NCI-H345 treated with DMSO at 0.1 percent for 48 hours (cell line): ENCODE measurements around the gene FANCC.

Experiments
- DNase-seq: peaks from one replicate; lab custom pipeline; 2025; ENCODE audit not compliant: unreplicated experiment; lab: John Stamatoyannopoulos, UW

Gene FANCC

DNA sequence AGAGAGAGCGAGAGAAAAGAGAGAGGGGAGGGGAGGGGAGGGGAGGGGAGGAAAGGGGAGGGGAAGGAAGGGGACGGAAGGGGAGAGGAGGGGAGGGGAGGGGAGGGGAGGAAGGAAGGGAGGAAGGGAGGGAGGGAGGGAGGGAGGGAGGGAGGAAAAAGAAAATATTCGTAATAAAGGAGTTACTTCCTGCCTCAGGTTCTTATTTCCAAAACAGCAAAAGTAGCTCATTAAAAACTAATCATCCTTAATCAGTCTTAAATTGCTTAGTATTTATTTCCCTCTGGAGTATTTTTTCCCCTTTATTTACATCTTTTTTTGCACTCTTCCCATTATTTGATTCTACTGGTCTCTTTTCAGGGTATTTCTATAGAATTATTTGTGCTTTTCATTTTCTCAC is 162.3 kb downstream of the FANCC start:
- DNase-seq: no peak

DNA sequence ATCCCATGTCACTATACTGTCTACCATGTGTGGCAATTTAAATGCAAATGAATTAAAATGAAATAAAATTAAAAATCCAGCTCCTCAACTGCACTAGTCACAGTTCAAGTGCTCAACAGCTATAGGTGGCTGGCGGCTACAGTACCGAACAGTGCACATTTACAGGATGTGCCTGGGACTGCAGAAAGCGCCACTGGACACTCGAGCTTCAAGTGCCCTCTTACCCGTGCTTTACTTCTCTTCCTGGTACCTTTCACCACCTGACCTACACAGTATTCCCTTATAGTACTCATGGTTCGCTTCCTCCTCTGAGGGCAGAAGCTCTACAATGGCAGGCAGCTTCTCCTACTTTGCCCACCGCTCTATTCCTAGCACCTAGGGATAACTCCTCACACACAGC is 166.6 kb downstream of the FANCC start:
- no peak for DNase-seq

DNA sequence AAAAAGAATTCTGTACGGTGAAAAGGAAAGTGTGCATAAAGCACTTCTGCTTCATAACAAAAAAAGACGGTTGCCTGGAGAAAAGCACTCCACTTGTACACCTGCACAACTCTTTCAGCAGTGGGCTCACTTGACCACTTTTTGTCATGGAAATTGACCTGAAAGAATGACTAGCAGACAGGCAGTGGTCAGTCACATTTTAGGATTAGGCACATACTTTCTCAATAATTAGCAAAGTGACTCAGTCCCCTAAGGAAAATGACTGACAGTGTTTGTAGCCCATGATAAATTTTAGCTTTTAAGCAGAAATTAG is 169.3 kb downstream of the FANCC start:
- no peak for DNase-seq

DNA sequence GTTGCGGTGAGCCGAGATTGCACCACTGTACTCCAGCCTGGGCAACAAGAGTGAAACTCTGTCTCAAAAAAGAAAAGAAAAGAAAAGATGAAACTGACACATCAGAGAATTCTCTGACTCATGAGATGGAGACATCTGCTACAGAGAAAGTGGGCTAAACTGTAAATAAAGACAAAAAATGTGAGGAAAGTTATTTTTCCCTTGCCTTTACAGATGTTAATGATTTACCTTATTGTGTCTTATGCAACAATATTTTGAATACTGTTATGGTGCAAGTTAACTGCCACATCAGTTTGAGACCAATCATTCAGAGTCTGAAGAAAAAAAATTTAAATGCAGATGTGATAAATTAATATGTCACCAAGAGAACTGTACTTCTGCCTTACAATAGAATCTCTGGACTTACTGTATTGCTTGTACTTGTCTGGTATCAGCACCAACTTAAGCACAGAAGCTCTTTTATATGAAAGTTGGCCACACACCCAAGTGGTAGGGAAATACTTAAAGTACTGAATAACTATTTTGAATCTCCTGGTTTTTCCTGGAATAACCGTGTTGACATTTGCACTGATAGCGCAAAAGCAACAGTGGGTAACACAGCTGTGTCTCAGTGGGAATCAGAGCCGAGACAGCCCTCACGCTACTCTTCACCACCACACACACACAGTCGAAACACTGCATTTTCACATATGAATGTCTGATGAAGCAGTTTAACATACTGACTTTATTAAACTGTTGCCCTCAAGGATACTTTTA is 169.9 kb downstream of the FANCC start:
- DNase-seq: no peak

DNA sequence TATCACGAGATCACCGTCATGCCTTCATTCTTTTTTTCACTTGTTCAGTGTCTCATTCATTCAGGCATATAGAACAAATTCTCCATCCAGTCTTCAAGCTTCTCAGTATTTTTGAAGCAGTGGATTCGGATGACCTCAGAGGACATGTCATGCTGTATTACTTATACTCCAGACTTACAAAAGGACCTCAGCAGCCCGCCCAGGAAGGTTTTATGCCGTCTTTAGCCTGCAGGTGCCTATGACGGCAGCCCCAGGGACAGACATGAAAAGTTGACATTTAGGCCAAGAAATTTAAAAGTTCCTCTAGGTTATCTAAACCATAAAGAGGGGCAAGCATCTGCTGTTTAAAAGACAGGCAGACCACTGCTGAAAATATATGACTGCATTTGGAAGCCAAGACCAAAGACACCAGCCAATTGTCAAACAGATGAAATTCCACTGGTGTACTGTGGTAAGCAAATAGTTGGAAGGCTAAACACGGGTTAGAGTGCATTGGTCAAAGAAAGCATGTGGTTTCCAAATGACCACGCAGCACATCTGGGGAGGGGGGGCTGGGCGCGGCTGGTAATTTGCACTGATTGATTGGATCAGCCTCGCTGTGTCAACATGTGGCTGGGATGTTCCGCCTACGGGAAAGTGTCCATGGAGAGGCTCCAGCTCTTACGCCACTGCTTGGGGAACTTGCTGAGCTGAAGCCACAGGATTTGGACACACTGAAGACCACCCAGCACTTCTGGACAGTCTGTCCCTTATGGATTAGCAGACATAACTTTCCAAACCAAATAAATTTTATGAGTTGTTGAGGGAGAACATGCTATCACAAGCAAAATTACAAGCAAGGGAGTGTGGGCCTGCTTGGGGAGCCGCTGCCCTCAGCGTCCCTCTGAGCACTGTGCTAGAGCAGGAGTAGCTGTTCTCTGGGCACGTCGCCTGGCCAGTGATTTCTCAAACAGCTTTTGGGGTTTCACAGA is 173.6 kb downstream of the FANCC start:
- no peak for DNase-seq

DNA sequence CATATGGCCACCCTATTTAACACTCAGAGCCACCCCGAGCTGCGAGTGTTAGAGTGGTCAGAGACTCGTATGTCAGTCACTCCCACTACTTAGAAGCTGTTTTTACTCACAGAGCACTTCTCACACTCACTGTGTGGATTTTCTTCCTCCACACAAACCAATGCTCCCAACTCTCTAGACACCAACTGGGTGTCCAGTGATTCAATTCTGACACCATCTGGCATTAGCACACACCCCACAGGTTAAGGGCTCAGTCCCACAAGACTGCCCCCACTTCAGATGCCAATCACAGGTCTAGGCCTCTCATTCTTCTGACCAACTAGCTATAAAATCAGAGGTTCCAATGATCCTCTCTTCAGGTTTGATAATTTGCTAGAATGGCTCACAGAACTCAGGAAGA is 174.8 kb downstream of the FANCC start:
- DNase-seq: no peak

DNA sequence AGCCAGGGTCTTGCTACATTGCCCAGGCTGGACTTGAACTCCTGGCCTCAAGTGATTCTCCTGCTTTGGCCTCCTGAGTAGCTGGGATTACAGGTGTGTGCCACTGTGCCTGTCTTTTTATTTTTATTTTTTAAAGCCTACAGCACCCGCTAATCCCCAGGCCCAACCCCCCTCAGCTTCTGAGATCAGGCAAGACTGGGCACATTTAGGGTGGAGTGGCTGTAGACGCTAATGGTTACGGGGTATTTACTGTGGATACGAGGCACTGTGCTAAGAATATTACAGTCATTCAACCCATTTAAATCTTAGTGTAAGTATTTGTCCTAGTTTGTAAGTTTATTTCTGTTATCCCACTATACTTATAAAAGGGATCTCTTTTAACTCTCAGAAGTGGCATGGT is 175.2 kb downstream of the FANCC start:
- no peak for DNase-seq

DNA sequence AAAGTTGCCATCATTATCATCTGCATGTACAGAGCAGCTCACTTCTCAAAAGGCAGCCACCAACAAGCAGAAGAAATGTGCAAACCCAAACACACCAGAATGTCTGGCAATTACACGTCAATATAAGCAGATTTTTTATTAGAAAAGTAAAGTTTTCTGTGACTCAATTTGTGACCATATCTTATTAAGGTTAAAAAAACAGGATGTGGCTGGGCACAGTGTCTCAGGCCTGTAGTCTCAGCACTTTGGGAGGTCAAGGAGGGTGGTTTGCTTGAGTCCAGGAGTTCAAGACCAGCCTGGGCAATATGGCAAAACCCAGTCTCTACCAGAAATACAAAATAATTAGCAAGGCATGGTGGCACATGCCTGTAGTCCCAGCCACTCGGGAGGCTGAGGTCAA is 176.7 kb downstream of the FANCC start:
- DNase-seq: no peak

DNA sequence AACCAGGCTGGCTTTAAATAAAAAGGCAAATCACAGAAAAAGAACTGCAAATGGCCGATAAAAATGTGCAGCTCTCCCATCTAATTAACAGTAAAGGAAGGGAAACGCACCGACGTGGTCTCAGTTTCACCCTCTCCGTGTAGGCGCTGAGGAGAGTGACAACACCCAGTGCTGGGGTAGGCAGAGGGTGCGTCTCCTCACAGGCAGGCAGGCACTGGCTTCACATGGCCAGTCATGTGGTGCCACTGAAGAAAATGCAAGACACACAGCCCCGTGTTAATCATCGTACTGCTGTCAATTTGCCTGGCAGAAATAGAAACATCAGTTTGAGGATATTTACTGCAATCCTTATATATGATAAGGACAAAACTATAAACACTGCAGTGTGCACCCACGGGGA is 178.4 kb downstream of the FANCC start:
- DNase-seq: no peak

DNA sequence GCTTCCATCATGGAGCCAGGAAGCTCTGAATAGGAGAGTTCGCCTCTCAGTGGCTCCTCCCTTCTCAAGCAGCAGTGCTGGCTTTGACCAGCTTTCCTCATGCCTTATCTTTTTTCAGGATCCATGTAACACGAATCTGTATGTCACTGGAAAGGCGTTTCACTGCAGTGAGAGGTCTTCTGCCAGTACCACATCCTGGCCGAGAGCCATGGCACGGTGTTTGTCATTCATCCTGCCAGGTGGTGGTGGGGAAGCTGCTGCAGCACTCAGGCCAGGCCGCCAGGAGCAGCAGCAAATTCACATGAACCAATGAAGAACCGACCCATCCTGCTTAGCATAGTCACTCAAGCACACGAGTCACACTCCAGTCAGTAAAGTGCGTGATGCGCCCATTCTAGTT is 179.0 kb downstream of the FANCC start:
- peak; percentile 59 for DNase-seq

DNA sequence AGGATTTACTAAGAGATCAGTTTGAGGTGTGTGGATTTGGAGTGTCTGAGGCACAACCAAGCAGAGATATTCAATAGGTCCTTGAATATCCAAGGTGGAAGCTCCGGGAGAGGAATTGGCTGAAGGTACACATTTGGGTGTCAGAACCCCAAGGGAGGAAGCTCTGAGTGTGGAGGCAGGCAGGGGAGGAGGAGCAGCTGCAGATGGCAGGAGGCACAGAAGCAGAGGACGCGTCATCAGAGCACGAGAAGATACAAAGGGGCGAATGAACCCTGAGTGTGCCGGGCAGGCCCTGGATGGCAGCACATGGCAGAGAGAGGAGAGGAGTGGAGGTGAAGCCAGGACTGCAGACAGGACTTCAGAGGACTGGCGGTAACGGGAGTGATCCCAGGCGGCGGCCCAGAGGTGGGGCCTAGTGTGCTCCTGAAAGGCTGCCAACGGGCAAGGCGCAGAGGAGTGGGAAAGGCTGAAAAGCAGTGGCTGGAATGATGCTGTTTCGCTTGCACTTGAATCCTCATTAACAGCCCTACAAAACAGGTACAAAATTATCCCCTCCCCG is 179.8 kb downstream of the FANCC start:
- no peak for DNase-seq

DNA sequence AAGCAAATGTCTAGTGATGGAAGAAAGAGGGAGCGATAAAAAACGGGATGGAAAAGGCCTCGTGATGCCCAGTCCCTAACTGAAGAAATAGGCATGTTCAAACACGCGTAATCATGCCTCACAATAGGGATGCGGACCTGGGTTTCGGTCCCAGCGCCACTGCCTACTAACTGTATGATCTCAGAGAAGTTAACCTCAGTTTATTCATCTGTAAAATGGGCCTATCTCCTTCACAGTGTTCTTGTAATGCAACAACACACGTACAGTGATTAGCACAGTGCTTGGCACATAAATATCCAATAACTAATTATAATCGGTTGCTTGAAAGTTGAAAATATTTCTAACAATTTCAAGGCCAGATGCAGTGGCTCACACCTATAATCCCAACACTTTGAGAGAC is 181.8 kb downstream of the FANCC start:
- no peak for DNase-seq

DNA sequence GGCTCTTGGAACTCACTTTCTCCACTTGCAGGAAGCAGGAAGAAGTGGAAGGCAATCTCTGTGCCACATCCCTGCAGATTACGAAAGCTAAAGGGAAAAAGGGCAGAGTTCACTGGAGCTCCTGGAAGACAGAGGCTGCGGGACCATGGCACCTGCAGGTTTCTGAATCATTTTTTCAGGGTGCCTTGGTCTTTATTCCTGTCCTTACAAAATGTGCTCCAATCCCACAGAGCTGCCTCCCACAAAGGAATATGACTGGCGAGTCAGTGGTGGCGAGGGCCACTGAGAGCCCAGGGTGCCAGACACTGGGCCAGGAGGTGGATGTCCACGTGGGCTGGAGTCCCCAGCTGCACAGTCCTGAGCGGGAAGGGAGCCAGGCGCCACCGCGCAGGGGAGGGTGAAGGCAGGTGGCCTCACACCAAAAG is 183.0 kb downstream of the FANCC start:
- no peak for DNase-seq

DNA sequence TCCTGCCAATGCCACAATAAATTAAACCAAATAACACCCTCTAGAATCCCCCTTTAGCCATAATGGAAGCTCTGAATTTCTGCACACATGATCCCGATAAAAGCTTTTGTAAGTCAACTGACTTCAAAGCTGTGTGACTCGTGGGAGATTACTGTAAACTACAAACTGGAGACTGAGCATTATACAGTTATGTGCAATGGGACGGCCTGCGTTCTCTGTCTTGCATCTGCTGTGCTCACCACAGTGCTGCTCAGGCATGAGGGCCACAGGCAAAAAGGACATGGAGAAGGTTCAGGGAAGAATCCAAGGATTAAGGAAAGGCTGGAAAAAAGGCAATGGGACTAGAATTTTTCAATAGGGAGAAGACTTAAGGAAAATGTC is 184.2 kb downstream of the FANCC start:
- DNase-seq: no peak

DNA sequence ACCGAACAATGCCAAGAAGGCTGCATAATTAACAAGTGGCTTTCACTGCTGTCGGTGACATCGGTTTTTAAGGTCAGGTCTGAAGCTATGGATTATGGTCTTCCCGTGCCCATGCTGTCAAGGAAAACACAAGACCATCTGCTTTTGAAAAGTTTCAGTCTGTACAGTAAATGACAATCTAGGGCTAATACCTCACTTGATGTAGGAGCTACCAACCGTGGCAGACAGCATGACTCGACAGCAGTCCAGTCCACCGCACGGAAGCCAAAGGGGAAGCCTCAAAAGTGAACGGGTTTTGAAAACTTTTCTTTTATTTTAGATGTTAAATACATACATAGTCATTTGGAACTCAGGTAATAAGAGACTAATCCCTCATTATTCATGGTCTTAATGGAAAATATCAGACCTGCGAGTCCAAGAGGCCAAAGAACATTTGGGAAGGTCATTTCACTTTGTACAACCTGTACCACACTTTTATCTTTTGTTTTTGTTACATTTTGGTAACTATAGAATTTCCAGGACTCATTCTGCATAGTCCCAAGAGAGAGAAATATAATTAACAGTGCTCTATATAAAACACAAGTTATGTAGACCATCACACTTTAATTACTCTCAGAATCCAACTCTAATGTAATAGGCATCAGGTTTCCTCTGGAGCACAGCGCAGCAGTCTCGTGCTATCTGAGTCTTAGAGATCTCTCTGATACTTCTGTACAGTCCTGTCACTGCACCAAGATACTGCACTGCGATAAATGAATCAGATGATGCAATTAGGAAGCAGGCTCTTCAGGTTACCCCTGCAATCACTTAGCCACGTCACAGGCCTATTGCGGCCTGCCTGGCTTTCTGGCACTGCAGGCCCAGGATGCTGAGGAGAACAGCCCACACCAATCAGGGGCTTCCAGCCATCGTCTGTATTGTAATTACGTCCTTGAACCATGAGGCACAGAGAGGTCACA is 184.9 kb downstream of the FANCC start:
- DNase-seq: no peak

DNA sequence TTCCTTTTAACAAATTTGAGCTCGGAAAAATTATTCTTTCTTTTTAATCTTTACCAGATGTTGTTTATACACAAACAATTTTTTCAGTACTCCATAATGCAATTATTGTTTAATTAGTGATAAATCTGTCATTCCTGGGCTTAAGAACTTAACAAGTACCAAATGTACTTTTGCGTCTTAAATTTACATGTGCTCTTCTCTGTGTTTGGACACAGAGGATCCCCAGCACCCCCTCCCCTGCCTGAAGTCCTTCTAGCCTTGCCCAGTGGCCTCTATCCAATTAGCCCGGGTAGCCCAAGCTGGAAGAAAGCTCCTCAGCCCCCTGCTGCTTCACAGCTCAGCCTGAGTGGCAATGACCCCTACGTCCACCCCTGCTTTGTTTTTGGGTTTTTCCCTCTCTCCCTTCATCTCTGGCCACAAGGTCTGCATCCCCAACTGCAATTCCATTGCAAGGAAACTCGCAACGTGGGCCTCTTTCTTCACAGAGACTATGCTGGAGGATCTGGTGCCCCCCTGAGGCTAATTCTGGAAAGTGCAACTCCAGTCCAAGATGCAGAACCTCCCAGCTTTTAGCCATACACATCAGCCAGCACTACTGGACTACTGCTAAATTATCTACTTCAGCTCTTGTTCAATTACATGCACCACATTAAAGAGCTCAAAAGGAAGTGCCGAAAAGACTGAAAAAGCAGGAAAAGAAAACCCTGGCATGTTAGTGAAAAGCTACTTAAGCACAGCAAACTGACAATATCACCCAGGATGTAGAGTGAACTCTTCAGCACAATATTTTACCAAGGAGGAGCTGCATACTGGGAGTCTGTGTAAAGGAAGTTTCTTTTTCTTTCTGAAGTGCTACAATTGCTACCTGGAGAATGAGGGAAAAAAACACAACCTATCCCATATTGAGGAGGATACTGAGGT is 186.2 kb downstream of the FANCC start:
- DNase-seq: peak; percentile 6

DNA sequence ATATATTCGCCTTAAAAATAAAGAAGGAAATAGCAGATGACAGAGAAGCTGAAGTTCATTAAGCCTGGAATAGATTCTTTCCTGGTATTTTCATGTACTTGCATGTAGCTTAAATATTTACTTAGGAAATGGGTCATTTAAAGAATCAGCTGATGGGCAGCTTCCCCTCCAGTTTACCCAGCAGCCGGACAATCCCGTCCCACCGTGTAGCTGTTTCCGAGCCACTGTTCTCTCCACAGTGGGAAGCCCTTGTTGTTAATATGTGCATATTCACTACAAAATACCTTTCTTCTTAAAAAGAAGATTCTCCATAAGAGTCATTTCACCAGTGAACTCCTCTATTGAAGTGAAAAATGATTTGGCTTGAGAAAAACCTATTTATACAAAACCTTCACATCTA is 187.0 kb downstream of the FANCC start:
- DNase-seq: no peak

DNA sequence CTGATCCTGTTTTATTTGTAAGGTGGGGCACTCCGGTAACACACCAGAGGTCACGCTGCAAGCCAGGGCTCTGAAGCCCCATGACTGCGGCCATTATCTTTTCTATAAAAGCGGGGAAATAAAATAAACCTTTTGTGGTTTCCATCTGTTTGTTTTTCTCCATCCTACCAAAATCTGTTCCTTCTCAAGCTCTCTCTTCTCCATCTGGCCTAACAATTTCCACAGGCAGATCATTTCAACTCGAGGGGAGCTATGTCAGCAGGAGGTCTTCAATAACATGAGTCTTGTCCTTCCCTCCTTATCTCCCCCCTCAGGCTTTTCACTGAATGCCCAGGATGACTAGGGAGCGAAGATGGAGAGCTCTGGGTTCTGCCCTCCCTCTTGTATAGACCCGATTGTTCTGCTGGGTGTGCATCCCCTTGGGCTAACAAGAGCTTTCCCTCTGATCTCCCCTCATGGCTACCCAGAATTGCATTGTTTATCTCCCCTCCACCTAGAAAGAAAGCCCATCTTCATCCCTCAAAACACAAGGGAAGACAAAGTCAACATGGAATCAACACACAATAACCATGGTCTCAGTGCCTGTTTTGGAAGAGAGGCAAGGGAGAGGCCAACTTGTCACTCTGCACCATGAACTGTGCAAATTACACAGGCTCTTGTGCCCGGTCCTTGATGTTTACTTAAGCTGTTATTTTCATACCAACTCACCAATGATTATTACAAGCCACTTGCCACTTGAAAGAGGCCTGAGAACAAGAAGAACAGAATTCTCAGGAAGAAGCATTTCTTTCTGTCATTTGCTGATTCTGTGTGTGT is 187.8 kb downstream of the FANCC start:
- DNase-seq: peak; percentile 41

DNA sequence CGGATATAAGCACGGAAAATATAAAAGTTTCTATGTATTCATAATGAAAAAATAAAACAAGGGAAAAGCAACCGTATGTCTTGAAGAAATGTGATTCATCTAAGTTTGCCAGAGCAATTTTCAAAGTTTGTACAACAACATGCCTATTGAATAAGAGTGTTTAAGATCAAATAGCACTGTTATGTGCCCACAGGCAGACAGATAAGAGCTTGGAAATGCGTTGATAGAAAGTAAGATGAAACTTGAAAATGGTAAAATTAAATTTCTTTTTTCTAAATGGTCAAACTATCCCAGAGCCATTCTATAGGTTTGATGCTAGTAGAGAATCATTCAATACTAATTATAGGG is 189.4 kb downstream of the FANCC start:
- DNase-seq: no peak
